KG1 (cell line): ENCODE data around the gene CSMD2.
"Not testable (repeated sequence)": the region's sequence is repeated elsewhere in the genome, so short reads cannot be mapped to it uniquely, and the experiment has no call there.

Experiments
- DNase-seq: peaks from one replicate; lab custom pipeline; 2025; lab: John Stamatoyannopoulos, UW

CSMD2 gene

GRCh38 chr1:33532936-33533335, 632.1 kb downstream of the CSMD2 start:
- no peak for DNase-seq

DNA sequence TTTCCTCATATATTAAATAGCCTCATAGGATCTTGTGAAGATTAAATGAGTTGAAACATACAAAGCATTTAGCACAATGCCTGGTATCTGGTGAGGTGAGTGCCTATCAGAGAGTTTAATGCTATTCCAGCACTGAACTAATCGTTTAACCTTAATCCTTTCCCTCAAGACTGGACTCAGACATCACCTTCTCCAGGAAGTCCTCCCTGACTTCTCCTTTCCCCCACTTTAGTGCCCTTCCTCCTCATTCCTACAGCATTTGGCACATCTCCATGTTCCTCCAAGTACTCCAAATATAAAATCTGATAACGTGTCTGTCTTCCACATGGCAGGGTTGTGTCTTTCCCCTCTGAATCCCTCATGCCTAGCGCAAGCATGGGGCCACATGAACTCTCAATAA, 632.8 kb downstream of the CSMD2 start:
- no peak for DNase-seq

DNA sequence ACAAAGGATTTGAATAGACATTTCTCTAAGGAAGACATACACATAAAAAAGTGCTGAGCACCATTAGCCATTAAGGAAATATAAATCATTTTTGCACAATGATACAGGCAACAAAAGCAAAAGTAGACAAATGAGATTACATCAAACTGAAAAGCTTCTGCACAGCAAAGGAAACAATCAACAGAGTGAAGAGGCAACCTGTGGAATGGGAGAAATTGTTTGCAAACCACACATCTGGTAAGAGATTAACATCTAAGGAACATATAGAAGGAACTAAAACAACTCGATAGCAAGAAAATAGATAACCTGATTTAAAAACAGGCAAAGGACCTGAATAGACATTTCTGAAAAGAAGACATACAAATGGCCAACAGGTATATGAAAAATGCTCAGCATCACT, 635.1 kb downstream of the CSMD2 start:
- no peak for DNase-seq

- DNase-seq: no peak
These were observed 637.1 kb downstream of the CSMD2 start for GRCh38 chr1:33527934-33528333.

DNA sequence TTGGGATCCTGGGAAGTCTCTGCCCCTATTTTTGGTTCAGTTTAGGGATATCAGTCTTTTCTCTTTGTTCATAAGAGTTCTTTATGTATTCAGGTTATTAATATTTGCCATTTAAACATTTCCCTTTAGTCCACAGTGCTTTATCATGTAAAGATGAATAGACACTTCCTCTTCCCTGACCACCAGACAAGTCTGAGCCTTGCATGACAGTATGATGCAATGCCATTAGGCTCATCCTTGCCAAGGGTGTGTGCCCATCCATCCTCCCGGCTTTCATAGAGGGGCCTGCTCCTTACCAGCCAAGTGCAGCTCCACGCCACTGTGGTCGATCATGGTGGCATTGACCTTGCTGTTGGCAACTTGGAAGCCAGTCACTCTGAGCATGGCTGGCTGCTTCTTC, 640.4 kb downstream of the CSMD2 start:
- no peak for DNase-seq

GRCh38 chr1:33519240-33519884, 645.7 kb downstream of the CSMD2 start:
- DNase-seq: no peak

- no peak for DNase-seq
These were observed 647.3 kb downstream of the CSMD2 start for GRCh38 chr1:33517596-33518250.

DNA sequence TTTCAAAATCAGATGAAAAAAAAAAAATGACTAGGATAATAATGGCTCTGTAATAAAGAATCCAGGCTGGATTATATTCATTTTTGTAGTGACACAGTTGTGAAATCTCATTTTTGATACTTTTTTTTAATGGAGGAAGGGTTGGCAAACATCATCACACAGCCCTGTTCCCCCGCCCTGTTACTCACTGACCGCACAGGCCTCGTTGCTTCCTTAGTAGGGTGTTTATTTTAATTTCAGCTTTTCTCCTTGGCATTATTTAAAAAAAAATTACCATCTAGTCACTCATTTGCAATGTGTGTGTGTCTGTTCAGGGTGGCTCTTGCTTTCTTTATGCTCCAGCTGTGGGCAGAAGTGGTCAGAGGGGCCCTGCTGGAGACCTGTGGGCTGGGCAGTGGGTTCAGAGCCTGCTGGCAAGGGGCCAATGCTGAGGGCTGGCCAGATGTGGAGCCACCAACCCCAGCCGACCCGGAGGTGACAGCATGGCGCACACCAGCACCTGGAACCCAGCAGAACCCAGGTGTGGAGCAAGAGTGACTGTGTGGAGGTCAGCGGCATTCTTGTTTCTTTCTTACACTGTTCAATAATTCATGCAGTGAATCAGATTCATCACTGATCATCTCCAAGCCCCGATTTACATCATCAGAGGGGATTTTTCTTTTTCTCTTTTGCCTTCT, 648.0 kb downstream of the CSMD2 start:
- DNase-seq: no peak

DNA sequence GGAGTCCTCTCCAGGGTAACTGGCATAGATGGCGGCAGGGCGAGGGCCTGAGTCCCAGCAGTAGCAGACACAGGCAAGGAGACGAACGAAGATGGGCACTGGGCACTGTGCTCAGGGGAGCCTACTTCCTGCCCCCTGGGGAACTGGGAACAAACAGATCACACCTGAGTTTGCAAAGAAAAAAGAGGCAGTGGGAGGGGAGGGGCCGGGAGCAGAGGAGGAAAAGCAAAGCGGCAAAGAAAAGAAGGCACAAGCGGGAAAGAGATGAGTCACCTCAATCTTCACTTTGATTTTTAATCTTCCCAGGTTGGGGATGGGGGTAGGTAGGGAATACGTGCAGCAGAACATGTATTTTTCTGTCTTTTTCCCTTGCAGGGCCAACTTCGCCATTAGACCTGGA, 648.6 kb downstream of the CSMD2 start:
- DNase-seq: no peak

DNA sequence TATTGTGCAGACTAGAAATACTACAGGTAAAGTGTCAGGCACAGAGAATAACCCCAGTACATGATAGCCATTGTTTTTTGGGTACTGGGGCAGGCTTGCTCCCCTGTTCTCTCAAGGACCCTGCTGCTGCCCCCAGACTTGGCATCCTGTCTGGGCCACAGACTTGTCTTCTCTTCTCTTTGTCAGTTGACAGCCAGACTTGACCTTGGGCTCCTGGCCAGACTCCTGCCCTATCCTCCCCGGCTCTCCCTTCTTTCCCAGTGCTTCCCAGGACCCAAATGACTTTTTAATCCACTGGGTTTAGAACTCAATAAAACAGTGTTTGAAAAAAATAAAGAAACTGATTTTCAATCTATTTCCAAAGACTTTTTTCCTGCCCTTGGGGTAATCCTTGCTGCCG, 649.4 kb downstream of the CSMD2 start:
- DNase-seq: no peak

- DNase-seq: no peak
These were observed 649.9 kb downstream of the CSMD2 start for GRCh38 chr1:33515112-33515511.

GRCh38 chr1:33512226-33513011, 652.6 kb downstream of the CSMD2 start:
- DNase-seq: no peak

- not testable (repeated sequence) for DNase-seq
These were observed 655.8 kb downstream of the CSMD2 start for GRCh38 chr1:33509276-33509675.

DNA sequence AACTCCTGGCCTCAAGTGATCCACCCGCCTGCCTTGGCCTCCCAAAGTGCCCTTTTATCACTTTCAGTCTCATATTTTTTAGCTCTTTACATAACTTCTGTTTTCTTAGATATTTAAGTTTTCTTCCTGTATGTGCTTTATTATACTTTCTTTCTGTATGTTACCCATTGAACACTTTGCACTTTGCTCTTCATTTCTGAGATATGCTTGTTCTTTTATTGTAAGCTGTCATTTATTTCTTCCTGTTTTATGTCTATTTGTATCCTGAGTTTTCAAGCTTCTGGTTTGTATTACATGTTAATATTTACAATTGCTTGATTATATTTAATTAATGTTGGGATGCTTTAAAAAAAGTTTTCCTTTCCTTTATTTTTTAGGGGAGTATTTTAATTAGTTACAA, 656.9 kb downstream of the CSMD2 start:
- no peak for DNase-seq

DNA sequence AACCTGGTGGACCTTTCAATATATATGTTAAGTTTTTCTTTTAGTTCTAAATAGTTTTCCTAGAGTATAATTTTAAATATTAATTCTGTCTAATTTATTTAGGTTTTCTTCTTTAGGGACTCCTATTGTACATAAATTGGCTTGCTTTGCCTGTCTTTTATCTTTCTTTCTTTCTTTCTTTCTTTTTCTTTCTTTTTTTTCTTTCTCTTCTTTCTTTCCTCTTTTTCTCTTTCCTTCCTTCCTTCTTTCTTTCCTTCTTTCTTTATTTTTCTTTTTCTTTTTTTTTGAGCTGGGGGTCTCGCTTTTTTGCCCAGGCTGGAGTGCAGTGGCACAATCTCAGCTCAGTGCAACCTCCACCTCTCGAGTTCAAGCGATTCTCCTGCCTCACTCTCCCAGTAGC, 657.4 kb downstream of the CSMD2 start:
- no peak for DNase-seq

GRCh38 chr1:33503506-33503905, 661.5 kb downstream of the CSMD2 start:
- DNase-seq: no peak

DNA sequence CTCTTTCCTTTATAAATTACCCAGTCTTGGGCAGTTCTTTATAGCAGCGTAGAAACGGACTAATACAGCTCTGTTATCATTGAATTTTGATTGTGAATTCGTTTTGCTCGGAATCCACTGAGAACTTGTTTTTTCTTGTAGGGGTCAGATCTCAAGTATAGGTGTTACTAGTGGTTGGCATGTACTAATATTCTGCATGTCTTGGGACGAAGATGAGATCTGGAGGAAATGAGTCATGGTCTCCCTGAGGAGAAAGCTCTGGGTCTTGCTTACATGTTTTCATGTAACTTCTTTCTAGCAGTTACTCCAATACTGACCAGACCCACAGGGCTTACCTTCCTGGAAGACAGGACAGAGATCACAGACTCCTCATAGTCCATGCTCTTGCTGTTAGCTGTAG, 662.3 kb downstream of the CSMD2 start:
- DNase-seq: no peak

- no peak for DNase-seq
These were observed 663.3 kb downstream of the CSMD2 start for GRCh38 chr1:33501774-33502173.

DNA sequence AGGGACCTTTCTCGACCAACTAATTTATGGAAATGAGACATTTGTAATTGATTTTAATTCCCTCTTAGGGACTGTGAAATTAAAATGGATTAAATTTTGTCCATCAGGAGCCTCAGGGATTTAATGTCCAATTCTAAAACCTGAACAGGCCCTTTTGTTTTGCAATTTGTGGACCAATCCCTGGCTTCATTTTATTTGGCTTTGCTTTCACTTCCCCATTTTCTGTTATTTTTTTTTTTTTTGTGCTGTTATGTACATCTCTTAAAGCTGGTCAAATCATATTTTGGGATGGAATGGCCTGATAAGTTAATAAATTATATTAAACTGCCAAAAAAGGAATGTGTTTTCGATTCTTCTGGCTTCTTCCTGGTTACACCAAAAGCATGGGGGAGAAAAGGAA, 663.7 kb downstream of the CSMD2 start:
- DNase-seq: no peak

- no peak for DNase-seq
These were observed 664.5 kb downstream of the CSMD2 start for GRCh38 chr1:33500547-33500946.

DNA sequence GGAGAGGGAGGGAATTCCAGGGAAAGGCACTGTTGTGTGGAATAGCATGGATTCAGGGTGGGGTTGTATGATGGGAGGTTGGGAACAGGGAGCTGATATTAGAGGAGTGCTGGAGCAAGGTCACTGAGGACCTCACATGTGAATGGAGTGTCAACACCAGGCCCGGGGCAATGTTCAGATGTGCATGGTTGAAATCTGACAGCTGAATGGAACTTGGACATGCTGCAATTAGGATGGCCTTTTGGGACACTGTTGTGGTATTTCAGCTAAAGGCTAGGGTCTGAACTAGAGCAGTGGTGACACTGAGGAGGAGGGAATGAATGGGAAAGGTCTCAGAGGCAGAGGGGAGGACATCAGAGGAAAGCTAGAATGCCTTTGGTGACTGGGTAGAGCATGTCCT, 667.6 kb downstream of the CSMD2 start:
- no peak for DNase-seq

DNA sequence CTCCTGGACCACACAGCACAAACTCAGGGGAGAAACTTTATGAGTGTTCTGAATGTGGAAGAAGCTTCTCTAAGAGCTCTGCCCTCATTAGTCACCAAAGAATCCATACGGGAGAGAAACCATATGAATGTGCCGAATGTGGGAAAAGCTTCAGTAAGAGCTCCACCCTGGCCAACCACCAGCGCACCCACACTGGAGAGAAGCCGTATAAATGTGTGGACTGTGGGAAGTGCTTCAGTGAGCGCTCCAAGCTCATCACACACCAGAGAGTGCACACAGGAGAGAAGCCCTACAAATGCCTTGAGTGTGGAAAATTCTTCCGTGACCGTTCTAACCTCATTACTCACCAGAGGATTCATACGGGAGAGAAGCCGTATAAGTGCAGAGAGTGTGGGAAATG, 670.1 kb downstream of the CSMD2 start:
- DNase-seq: no peak

DNA sequence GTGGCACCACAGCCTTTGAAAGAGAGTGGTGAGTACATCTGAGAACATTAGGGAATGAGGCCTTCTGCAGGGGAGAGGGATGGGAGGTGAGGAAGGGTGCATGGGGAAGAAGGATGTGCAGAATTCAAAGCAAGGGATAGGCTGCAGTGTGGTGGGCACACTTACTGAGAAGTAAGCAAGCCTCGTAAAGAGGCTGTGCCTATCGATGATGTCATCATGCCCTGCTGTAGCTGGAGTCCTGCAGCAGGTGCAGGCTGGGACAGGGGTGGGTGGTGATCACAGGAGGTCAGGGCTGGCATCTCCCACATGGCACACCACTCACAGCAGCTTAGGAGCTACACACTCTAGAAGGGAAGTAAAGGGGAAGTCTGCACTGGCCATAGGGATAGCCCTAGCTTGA, 676.4 kb downstream of the CSMD2 start:
- DNase-seq: no peak
